GM23338 (cell line): ENCODE results near the gene CASP5. TPM values are rescaled to one million over a fixed set of nuclear protein-coding genes. Genes with fewer than 3 reads are reported as not detected.
A peak's percentile ranks its signal among the peaks of the same experiment; 100 is the strongest.
"Not testable (repeated sequence)": the region's sequence is repeated elsewhere in the genome, so short reads cannot be mapped to it uniquely, and the experiment has no call there.

Experiments
- ATAC-seq: fragments of 200-7000 bp; cut with Tn5 transposase; 3 replicates; pipeline ENCODE4 v1.9.1; 2020
- DNase-seq: peaks from one replicate; pipeline ENCODE4 v3.0.0-alpha.2; 2015; ENCODE audit warnings: low spot score
- H2AFZ ChIP-seq: fragments of 200-600 bp; sonication (generic); 2 replicates; pipeline ENCODE4 v1.8.0; 2016; ENCODE audit warnings: antibody characterized with exemption, mild to moderate bottlenecking, moderate library complexity
- H3F3A ChIP-seq: fragments of 200-600 bp; sonication (generic); replicated peaks from 2 replicates; pipeline ENCODE4 v1.8.0; 2017; ENCODE audit warnings: antibody characterized with exemption, mixed run types, low read depth
- H3K27ac ChIP-seq: fragments of 200-600 bp; sonication (generic); 2 replicates; pipeline ENCODE4 v1.6.1; 2016; ENCODE audit warnings: low read depth
- H3K27me3 ChIP-seq: fragments of 200-600 bp; sonication (generic); 2 replicates; pipeline ENCODE4 v1.8.0; 2016; ENCODE audit warnings: mild to moderate bottlenecking, mixed run types, moderate library complexity; ENCODE audit not compliant: insufficient read depth
- H3K36me3 ChIP-seq: fragments of 200-600 bp; sonication (generic); 2 replicates; pipeline ENCODE4 v1.8.0; 2016; ENCODE audit warnings: mild to moderate bottlenecking; ENCODE audit not compliant: insufficient read depth
- H3K4me1 ChIP-seq: fragments of 200-600 bp; sonication (generic); 2 replicates; pipeline ENCODE4 v1.8.0; 2016; ENCODE audit warnings: mild to moderate bottlenecking, moderate library complexity; ENCODE audit not compliant: insufficient read depth
- H3K4me2 ChIP-seq: fragments of 200-600 bp; sonication (generic); 2 replicates; pipeline ENCODE4 v1.7.1; 2017; ENCODE audit warnings: mixed run types
- H3K4me3 ChIP-seq: fragments of 200-600 bp; sonication (generic); 2 replicates; pipeline ENCODE4 v1.6.1; 2016; ENCODE audit warnings: mixed run types
- H3K79me2 ChIP-seq: fragments of 200-600 bp; sonication (generic); replicated peaks from 2 replicates; pipeline ENCODE4 v1.8.0; 2017; ENCODE audit warnings: mild to moderate bottlenecking; ENCODE audit not compliant: insufficient read depth
- H3K9me2 ChIP-seq: fragments of 200-600 bp; sonication (generic); 2 replicates; pipeline ENCODE4 v1.8.0; 2017; ENCODE audit not compliant: insufficient read depth
- H4K20me1 ChIP-seq: fragments of 200-600 bp; sonication (generic); replicated peaks from 2 replicates; pipeline ENCODE4 v1.8.0; 2017; ENCODE audit warnings: mild to moderate bottlenecking; ENCODE audit not compliant: insufficient read depth
- H3K27ac Mint-ChIP-seq: 2 replicates; pipeline ENCODE4 v1.8.0; 2020; ENCODE audit warnings: inconsistent platforms, mild to moderate bottlenecking, moderate library complexity, mixed read lengths
- H3K27me3 Mint-ChIP-seq: 3 replicates; pipeline ENCODE4 v1.8.0; 2022; ENCODE audit warnings: low read depth, mild to moderate bottlenecking, moderate library complexity, mixed read lengths, inconsistent platforms; ENCODE audit not compliant: insufficient read depth, poor library complexity
- H3K36me3 Mint-ChIP-seq: 3 replicates; pipeline ENCODE4 v1.8.0; 2021; ENCODE audit warnings: low read depth, mild to moderate bottlenecking, inconsistent platforms, moderate library complexity, mixed read lengths
- H3K4me1 Mint-ChIP-seq: 3 replicates; pipeline ENCODE4 v1.8.0; 2020; ENCODE audit warnings: mild to moderate bottlenecking, inconsistent platforms, mixed read lengths
- H3K4me3 Mint-ChIP-seq: 3 replicates; pipeline ENCODE4 v1.8.0; 2021; ENCODE audit warnings: moderate library complexity, mild to moderate bottlenecking, inconsistent platforms, mixed read lengths
- H3K9me3 Mint-ChIP-seq: 3 replicates; pipeline ENCODE4 v1.8.0; 2020; ENCODE audit warnings: moderate library complexity, mild to moderate bottlenecking, inconsistent platforms, mixed read lengths
- CREB1 ChIP-seq: fragments of 250-450 bp; sonication (Bioruptor Pico); IDR thresholded peaks from 2 replicates; pipeline ENCODE4 v1.5.0; 2020; ENCODE audit warnings: low read depth, mild to moderate bottlenecking, moderate library complexity
- CTCF ChIP-seq, 2 experiments: fragments of 200-600 bp in 1 of 2; sonication (generic) in 1 of 2; conservative IDR thresholded peaks; 2 replicates each; pipeline versions ENCODE4 v1.5.1 to v1.6.1; 2016 to 2017; ENCODE audit warnings: antibody characterized with exemption in 2 of 2, low read depth in 2 of 2, mild to moderate bottlenecking in 2 of 2, moderate library complexity in 1 of 2
- ETS1 ChIP-seq: IDR thresholded peaks from 2 replicates; pipeline ENCODE4 v1.6.1; 2016; ENCODE audit warnings: antibody characterized with exemption
- EZH2 ChIP-seq: fragments of 200-600 bp; sonication (generic); IDR thresholded peaks from one replicate; pipeline ENCODE4 v1.8.0; 2017; ENCODE audit warnings: antibody characterized with exemption, mild to moderate bottlenecking, low read depth; ENCODE audit not compliant: unreplicated experiment
- EZH2phosphoT487 ChIP-seq: fragments of 200-600 bp; sonication (generic); IDR thresholded peaks from one replicate; pipeline ENCODE4 v1.8.1; 2018; ENCODE audit warnings: antibody characterized with exemption; ENCODE audit not compliant: unreplicated experiment
- JUNB ChIP-seq: IDR thresholded peaks from one replicate; pipeline ENCODE4 v1.6.1; 2016; ENCODE audit warnings: antibody characterized with exemption; ENCODE audit not compliant: unreplicated experiment
- NANOG ChIP-seq: IDR thresholded peaks from 2 replicates; pipeline ENCODE4 v1.6.1; 2016; ENCODE audit warnings: antibody characterized with exemption, borderline replicate concordance
- POLR2AphosphoS5 ChIP-seq: IDR thresholded peaks from 2 replicates; pipeline ENCODE4 v1.6.1; 2016; ENCODE audit warnings: antibody characterized with exemption, low read depth
- REST ChIP-seq: IDR thresholded peaks from one replicate; pipeline ENCODE4 v1.6.1; 2018; ENCODE audit warnings: antibody characterized with exemption; ENCODE audit not compliant: unreplicated experiment
- STAT1 ChIP-seq: IDR thresholded peaks from one replicate; pipeline ENCODE4 v1.6.1; 2016; ENCODE audit warnings: antibody characterized with exemption; ENCODE audit not compliant: unreplicated experiment
- ZNF114 ChIP-seq: fragments of 250-450 bp; sonication (Bioruptor Pico); IDR thresholded peaks from 2 replicates; pipeline ENCODE4 v1.5.0; 2020; ENCODE audit warnings: mild to moderate bottlenecking, moderate library complexity
- ZNF331 ChIP-seq: fragments of 250-450 bp; sonication (Bioruptor Pico); IDR thresholded peaks from 2 replicates; pipeline ENCODE4 v1.5.0; 2020; ENCODE audit warnings: low read depth, mild to moderate bottlenecking, moderate library complexity
- polyA plus RNA-seq: library from polyadenylated mRNA; unstranded; fragments of >200 nt; fragmentation: Nextera tagmentation; extraction: Ambion mirVana; gene quantifications from 2 replicates; pipeline ENCODE4 v1.2.1, GENCODE V29; 2016
- total RNA-seq: library from RNA; depleted of rRNA; stranded (reverse); fragments of >200 nt; shearing (Covaris generic); gene quantifications from 2 replicates; pipeline ENCODE4 v1.2.3, GENCODE V29; 2014

Gene CASP5
- total and polyA plus RNA-seq, 2 experiments from 2014 or later, result not detected

- TF ChIP-seq EZH2 (no peak), POLR2AphosphoS5 (no peak), CTCF (conservative IDR thresholded peaks at IDR 0.05; ENCODE audit: low read depth in 2 of 2) (no peak), ZNF331 (CRISPR knock-in tag) (no peak), CREB1 (CRISPR knock-in tag) (no peak), JUNB (no peak)
Measured at GRCh38 chr11:104979839-104980238, 43.1 kb downstream of the CASP5 start (continued).

- no peaks in the 10 kb centered on the region for H3K27me3 ChIP-seq
- Mint-ChIP-seq H3K9me3 (peaks cover 39% of the 10 kb centered on the region), H3K27me3 (peaks cover 3% of the 10 kb centered on the region), H3K27ac (no peak overlapping the region), H3K36me3 (peaks cover 40% of the 10 kb centered on the region; the same call in 2 of the 3 replicates), H3K4me3 (no peak overlapping the region), H3K4me1 (peaks cover 6% of the 10 kb centered on the region; the same call in 2 of the 3 replicates)
- 0 out of 2 replicates have a peak, but pooled peaks cover 4% of the 10 kb centered on the region for H3K4me1 ChIP-seq
- no peaks in the 10 kb centered on the region for H3F3A ChIP-seq
- no peak overlapping the region for H3K27ac ChIP-seq
- no peaks in the 10 kb centered on the region for H4K20me1 ChIP-seq
- peaks cover 10% of the 10 kb centered on the region; the same call in 1 of the 2 replicates for H3K36me3 ChIP-seq
- H3K9me2 ChIP-seq, result peaks cover 11% of the 10 kb centered on the region; the same call in 1 of the 2 replicates
- H3K4me3 ChIP-seq, result no peak overlapping the region
- no peak overlapping the region for H2AFZ ChIP-seq
- no peak for DNase-seq
- no peaks in the 10 kb centered on the region for H3K79me2 ChIP-seq
- TF ChIP-seq EZH2phosphoT487 (no peak), EZH2 (no peak), REST (no peak), CREB1 (CRISPR knock-in tag) (no peak), ETS1 (no peak), STAT1 (no peak), JUNB (no peak), NANOG (no peak), ZNF114 (CRISPR knock-in tag) (no peak), POLR2AphosphoS5 (no peak)
- H3K4me2 ChIP-seq, result no peak overlapping the region
- ATAC-seq, result no peak
Measured at GRCh38 chr11:104973616-104974015, 49.4 kb downstream of the CASP5 start.

- H3K79me2 ChIP-seq, H3K4me2 ChIP-seq, H3K4me1 ChIP-seq, H3K4me3 ChIP-seq, H3F3A ChIP-seq, ATAC-seq, H3K27me3 ChIP-seq, H3K27ac ChIP-seq, H4K20me1 ChIP-seq, H3K27me3 Mint-ChIP-seq, H2AFZ ChIP-seq, H3K36me3 ChIP-seq, H3K4me3 Mint-ChIP-seq, H3K27ac Mint-ChIP-seq, H3K4me1 Mint-ChIP-seq: not testable (repeated sequence)
- H3K9me3 Mint-ChIP-seq, result peaks cover 39% of the 10 kb centered on the region
- H3K36me3 Mint-ChIP-seq, result peaks cover 40% of the 10 kb centered on the region; the same call in 2 of the 3 replicates
- peak; percentile 21 for DNase-seq
- peaks cover 11% of the 10 kb centered on the region; the same call in 1 of the 2 replicates for H3K9me2 ChIP-seq
Measured at GRCh38 chr11:104972924-104973323, 50.0 kb downstream of the CASP5 start.
